Measurements from ENCODE around the gene RHOBTB3.

RHOBTB3 gene

GRCh38 chr5:95822043-95822541, 91.0 kb downstream of the RHOBTB3 start:
- Histone ChIP-seq H3K27me3 (no peaks in the 10 kb centered on the region), H3K36me3 (no peaks in the 10 kb centered on the region), H3K9me3 (no peaks in the 10 kb centered on the region), H3K4me1 (peaks cover 16% of the 10 kb centered on the region), H3K4me3 (ENCODE audit: low read depth, low read length) (peak overlapping the region; percentile 83)
- DNase-seq, result peak; percentile 82
- TF ChIP-seq, protein P1, sequence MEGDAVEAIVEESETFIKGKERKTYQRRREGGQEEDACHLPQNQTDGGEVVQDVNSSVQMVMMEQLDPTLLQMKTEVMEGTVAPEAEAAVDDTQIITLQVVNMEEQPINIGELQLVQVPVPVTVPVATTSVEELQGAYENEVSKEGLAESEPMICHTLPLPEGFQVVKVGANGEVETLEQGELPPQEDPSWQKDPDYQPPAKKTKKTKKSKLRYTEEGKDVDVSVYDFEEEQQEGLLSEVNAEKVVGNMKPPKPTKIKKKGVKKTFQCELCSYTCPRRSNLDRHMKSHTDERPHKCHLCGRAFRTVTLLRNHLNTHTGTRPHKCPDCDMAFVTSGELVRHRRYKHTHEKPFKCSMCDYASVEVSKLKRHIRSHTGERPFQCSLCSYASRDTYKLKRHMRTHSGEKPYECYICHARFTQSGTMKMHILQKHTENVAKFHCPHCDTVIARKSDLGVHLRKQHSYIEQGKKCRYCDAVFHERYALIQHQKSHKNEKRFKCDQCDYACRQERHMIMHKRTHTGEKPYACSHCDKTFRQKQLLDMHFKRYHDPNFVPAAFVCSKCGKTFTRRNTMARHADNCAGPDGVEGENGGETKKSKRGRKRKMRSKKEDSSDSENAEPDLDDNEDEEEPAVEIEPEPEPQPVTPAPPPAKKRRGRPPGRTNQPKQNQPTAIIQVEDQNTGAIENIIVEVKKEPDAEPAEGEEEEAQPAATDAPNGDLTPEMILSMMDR (IDR thresholded peaks at IDR 0.05; ENCODE audit: low read depth, low read length), result no peak

DNA sequence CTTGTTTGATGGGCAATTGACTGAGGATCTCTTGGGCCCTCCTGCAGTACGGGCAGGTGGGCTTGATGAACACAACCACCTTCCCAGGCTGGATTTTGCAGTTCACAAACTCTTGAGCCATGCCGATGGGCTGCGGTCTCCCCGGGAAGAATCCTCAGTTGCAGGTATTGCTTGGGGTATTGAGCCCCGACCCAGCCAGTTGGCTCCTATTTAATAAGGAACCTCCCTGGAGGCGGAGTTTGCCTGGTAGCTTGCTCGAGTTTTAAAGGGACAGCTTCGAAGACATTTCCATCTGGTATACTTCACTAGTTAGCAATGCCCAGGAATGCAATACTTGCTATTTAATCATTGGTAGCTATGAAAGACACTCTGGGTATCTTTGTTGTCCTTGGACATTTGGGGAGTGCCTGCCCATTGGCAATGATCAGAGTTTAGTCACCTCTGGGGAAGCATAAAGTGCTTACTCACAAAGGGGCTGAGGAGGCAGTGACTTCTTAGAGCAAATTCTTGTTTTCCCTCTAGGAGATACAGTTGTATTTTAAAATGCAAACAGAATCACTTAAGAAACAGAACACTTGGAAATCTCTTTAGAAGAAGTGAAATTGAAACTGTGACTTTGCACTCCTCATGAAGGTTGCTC, 91.5 kb downstream of the RHOBTB3 start, which contains the start of gene GLRX:
TSS of gene GLRX (minus strand) at position 185 of the 640 bp plus-strand sequence. CDS start at position 121, 64 bp downstream.
- TF ChIP-seq, protein P1 (IDR thresholded peaks at IDR 0.05; ENCODE audit: low read depth, low read length), result no peak
- peaks cover 16% of the 10 kb centered on the region for H3K4me1 ChIP-seq
- peak within 1 kb of the TSS; percentile 83 for H3K4me3 ChIP-seq (ENCODE audit: low read depth, low read length)
- no peaks in the 10 kb centered on the region for H3K27me3 ChIP-seq
- H3K9me3 ChIP-seq, result no peaks in the 10 kb centered on the region
- DNase-seq, result peak; percentile 52
- H3K36me3 ChIP-seq, result no peaks in the 10 kb centered on the region

DNA sequence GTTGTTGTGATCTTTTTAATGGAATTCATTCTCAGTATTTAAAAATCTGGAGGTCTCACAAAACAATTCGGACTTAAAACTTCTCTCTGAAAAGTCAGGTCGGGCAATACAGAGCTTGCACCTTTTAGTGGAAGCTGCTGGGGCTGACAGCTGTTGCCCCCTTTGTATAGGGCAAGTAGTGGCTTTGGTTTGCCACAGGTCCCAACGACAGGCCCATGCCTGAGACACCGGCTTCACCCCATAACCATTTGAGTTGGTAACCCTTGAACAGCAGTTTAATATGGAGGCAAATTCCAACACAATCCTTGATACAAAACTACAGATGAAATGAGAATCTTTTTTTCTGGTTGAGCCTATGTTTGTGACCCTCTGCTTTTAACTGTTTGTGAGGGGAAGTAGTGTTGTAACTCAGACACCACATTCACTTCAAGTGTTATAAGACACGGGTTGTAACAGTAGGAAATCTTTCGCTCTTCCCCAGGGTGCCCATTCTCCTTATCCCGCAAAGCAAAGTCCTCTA, 92.1 kb downstream of the RHOBTB3 start:
- H3K4me1 ChIP-seq, result peaks cover 16% of the 10 kb centered on the region

DNA sequence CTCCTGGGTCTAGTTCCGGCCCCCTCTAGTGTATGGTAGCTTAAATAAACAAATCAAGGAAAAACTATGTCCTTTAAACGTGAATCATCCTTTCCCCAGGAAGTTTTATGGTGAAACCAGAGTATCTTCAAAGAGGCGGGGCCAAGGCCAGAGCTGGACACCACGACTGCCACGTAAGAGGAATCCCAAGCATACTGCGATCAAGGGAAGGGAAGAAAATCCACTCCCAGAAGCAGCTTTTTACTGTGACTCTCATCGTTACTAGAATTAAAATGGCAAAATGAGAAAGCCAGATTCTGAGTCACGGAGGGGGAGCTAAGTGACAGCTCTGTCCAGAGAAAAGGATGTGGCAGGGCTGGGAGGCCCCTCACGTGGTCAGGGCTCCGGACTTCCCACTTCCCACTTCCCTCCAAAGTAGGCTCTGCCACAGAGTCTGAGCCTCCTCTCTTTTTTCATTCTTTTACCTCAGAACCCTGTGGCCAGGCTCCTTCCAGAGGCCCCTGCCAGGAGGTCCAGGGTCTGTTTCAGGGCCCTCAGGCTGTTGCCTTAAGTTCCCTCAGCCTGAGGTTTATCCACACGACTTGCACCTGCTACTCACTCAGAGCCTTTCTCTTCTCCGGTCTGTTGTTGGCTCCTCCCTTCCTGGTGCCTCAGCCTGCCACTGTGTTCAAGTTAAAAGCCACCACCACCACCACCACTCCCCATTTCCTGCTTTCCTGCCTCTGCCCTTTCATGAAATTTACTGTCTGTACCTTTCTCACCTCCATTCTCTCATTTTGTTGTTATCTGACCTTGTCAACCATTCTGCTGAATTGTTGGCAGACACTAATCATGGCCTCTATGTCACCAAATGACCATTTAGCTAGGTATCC, 92.8 kb downstream of the RHOBTB3 start:
- DNase-seq, result no peak
- peaks cover 16% of the 10 kb centered on the region for H3K4me1 ChIP-seq
- H3K9me3 ChIP-seq, result no peaks in the 10 kb centered on the region
- no peaks in the 10 kb centered on the region for H3K27me3 ChIP-seq
- H3K36me3 ChIP-seq, result no peaks in the 10 kb centered on the region
- no peak overlapping the region for H3K4me3 ChIP-seq (ENCODE audit: low read depth, low read length)
- TF ChIP-seq, protein P1 (IDR thresholded peaks at IDR 0.05; ENCODE audit: low read depth, low read length), result no peak

More for the DNA sequence above, 92.1 kb downstream of the RHOBTB3 start:
- no peak overlapping the region for H3K4me3 ChIP-seq (ENCODE audit: low read depth, low read length)
- no peaks in the 10 kb centered on the region for H3K36me3 ChIP-seq
- no peaks in the 10 kb centered on the region for H3K9me3 ChIP-seq
- DNase-seq, result no peak
- TF ChIP-seq, protein P1 (IDR thresholded peaks at IDR 0.05; ENCODE audit: low read depth, low read length), result no peak
- H3K27me3 ChIP-seq, result no peaks in the 10 kb centered on the region

GRCh38 chr5:95824747-95825146, 93.6 kb downstream of the RHOBTB3 start:
- Histone ChIP-seq H3K36me3 (no peaks in the 10 kb centered on the region), H3K4me1 (peaks cover 16% of the 10 kb centered on the region), H3K27me3 (no peaks in the 10 kb centered on the region), H3K4me3 (ENCODE audit: low read depth, low read length) (no peak overlapping the region), H3K9me3 (no peaks in the 10 kb centered on the region)
- DNase-seq, result no peak
- TF ChIP-seq, protein P1 (IDR thresholded peaks at IDR 0.05; ENCODE audit: low read depth, low read length), result no peak
